HepG2 (cell line): Measurements from ENCODE around the gene STEAP1B. TPM values are rescaled to one million over a fixed set of nuclear protein-coding genes. Genes with fewer than 3 reads are reported as not detected.

Source experiments
- ATAC-seq: fragments of 200-7000 bp; cut with Tn5 transposase; 3 replicates; pipeline ENCODE4 v1.9.1; 2020; ENCODE audit warnings: mild to moderate bottlenecking, moderate library complexity
- BruUV-seq: library from RNA; stranded (reverse); fragments of 400-500 nt; replicated peaks from 2 replicates; lab custom pipeline; 2021; lab: Mats Ljungman, UMichigan
- CTCF ChIA-PET: fragments of 300-600 bp; formaldehyde crosslinking; extraction: SDS; loops from one replicate; lab custom pipeline; 2021; ENCODE audit warnings: low total read pairs, inconsistent platforms, low intra/inter-chr PET ratio; lab: Yijun Ruan, JAX
- POLR2A ChIA-PET: fragments of 350-600 bp; sonication (Branson Sonifier 250); formaldehyde crosslinking; loops from one replicate; lab custom pipeline; 2020; ENCODE audit warnings: antibody characterized with exemption, inconsistent platforms; lab: Yijun Ruan, JAX
- DNase-seq: peaks from one replicate; pipeline ENCODE4 v3.0.0-alpha.2; 2015; ENCODE audit warnings: low spot score
- FAIRE-seq: peaks from 3 replicates; lab custom pipeline; 2011; peaks lifted over from hg19 to GRCh38; lab: Jason Lieb, UNC
- H2AFZ ChIP-seq: one replicate; pipeline ENCODE4 v1.6.1; 2011; ENCODE audit warnings: low read length, inconsistent platforms
- H3K27ac ChIP-seq: fragments of 300-600 bp; 3 replicates; pipeline ENCODE4 v1.8.0; 2011; ENCODE audit warnings: mixed run types, mild to moderate bottlenecking, mixed read lengths, low read length, inconsistent platforms; ENCODE audit not compliant: insufficient read depth; ENCODE audit errors: extremely low read length
- H3K27me3 ChIP-seq, 2 experiments: fragments of 200-600 bp in 1 of 2; 2 replicates in 1 of 2; 3 replicates in 1 of 2; pipeline versions ENCODE4 v1.6.0 to v1.8.0; 2011; ENCODE audit warnings: low read length in 2 of 2, mild to moderate bottlenecking in 2 of 2, moderate library complexity in 2 of 2, inconsistent platforms in 1 of 2; ENCODE audit not compliant: insufficient read depth in 2 of 2, control insufficient read depth in 1 of 2
- H3K36me3 ChIP-seq, 2 experiments: fragments of 200-600 bp in 1 of 2; replicated peaks in 1 of 2; 2 replicates in 1 of 2; 3 replicates in 1 of 2; pipeline versions ENCODE4 v1.5.1 to v1.8.0; 2011; ENCODE audit warnings: low read length in 2 of 2, inconsistent platforms in 1 of 2; ENCODE audit not compliant: insufficient read depth in 2 of 2, control insufficient read depth in 1 of 2
- H3K4me1 ChIP-seq: 2 replicates; pipeline ENCODE4 v1.5.1; 2012; ENCODE audit warnings: low read length, inconsistent platforms; ENCODE audit not compliant: insufficient read depth
- H3K4me2 ChIP-seq: 2 replicates; pipeline ENCODE4 v1.6.0; 2011; ENCODE audit warnings: low read depth, low read length, inconsistent platforms
- H3K4me3 ChIP-seq, 3 experiments: fragments of 200-600 bp in 1 of 3; sonication (generic), shearing (Covaris generic) in 1 of 3; replicated peaks in 1 of 3; 2 replicates each; pipeline ENCODE4 v1.5.1; 2011 to 2016; ENCODE audit warnings: low read length in 3 of 3, inconsistent platforms in 2 of 3, low read depth in 2 of 3, mild to moderate bottlenecking in 2 of 3, control low read depth in 1 of 3, mixed read lengths in 1 of 3; ENCODE audit not compliant: insufficient read depth in 1 of 3
- H3K79me2 ChIP-seq: one replicate; pipeline ENCODE4 v1.6.1; 2011; ENCODE audit warnings: low read length, inconsistent platforms; ENCODE audit not compliant: insufficient read depth
- H3K9ac ChIP-seq: 2 replicates; pipeline ENCODE4 v1.6.0; 2011; ENCODE audit warnings: mild to moderate bottlenecking, low read depth, low read length, inconsistent platforms; ENCODE audit not compliant: insufficient read depth
- H3K9me3 ChIP-seq: 2 replicates; pipeline ENCODE4 v1.5.1; 2012; ENCODE audit warnings: mild to moderate bottlenecking, low read length
- H4K20me1 ChIP-seq: 2 replicates; pipeline ENCODE4 v1.6.0; 2011; ENCODE audit warnings: inconsistent platforms, mild to moderate bottlenecking, low read length, moderate library complexity; ENCODE audit not compliant: insufficient read depth
- HOXA7 ChIP-seq: sonication (generic); formaldehyde crosslinking; IDR thresholded peaks from 2 replicates; pipeline ENCODE4 v1.8.1; 2022; ENCODE audit warnings: mild to moderate bottlenecking, missing genetic modification reagents, moderate library complexity
- MAFK ChIP-seq, 2 experiments: IDR thresholded peaks in 1 of 2; conservative IDR thresholded peaks in 1 of 2; 2 replicates each; pipeline ENCODE4 v1.6.1; 2011; ENCODE audit warnings: improper control_type of control experiment in 2 of 2, low read length in 2 of 2
- MATR3 ChIP-seq: sonication (generic); formaldehyde crosslinking; IDR thresholded peaks from 2 replicates; pipeline ENCODE4 v1.4.0; 2020; ENCODE audit warnings: missing genetic modification reagents
- NR2F6 ChIP-seq, 2 experiments: IDR thresholded peaks; 2 replicates each; pipeline ENCODE4 v1.6.1; 2016; ENCODE audit warnings: antibody characterized with exemption in 1 of 2, mild to moderate bottlenecking in 1 of 2
- PLRG1 ChIP-seq: fragments of 450-650 bp; conservative IDR thresholded peaks from 2 replicates; pipeline ENCODE4 v1.6.1; 2016
- REL ChIP-seq: sonication (generic); formaldehyde crosslinking; conservative IDR thresholded peaks from 2 replicates; pipeline ENCODE4 v1.8.0; 2022; ENCODE audit warnings: mild to moderate bottlenecking, missing genetic modification reagents, moderate library complexity
- ZNF17 ChIP-seq: sonication (generic); formaldehyde crosslinking; IDR thresholded peaks from 2 replicates; pipeline ENCODE4 v1.5.0; 2020; ENCODE audit warnings: mild to moderate bottlenecking, missing genetic modification reagents
- ZNF430 ChIP-seq: sonication (generic); formaldehyde crosslinking; IDR thresholded peaks from 2 replicates; pipeline ENCODE4 v1.9.0; 2021; ENCODE audit warnings: mild to moderate bottlenecking, missing genetic modification reagents
- ZNF850 ChIP-seq: sonication (generic); formaldehyde crosslinking; conservative IDR thresholded peaks from 2 replicates; pipeline ENCODE4 v1.9.0; 2021; ENCODE audit warnings: mild to moderate bottlenecking, missing genetic modification reagents
- WGBS: methylation state at CpG from one replicate; pipeline ENCODE4 v1.1.6; 2017; ENCODE audit warnings: low lambda C conversion rate; 5-methylcytosine and 5-hydroxymethylcytosine counted together
- in situ Hi-C: cut with HindIII; loops from 2 replicates; pipeline ENCODE4 v1.10.0; 2017; ENCODE audit warnings: low pct_unique_long_range_greater_than_20kb; ENCODE audit not compliant: extremely low pct_ligation_motif_present
- intact Hi-C: fragments of 100-400 bp; cut with micrococcal nuclease; formaldehyde crosslinking; loops from one replicate; pipeline ENCODE4 v1.10.0; 2022; ENCODE audit not compliant: unreplicated experiment
- polyA plus RNA-seq, 8 experiments: library from polyadenylated mRNA; depleted of rRNA in 3 of 8; stranded (reverse) in 7 of 8; unstranded in 1 of 8; fragments of >200 nt; fragmentation: Illumina TruSeq in 4 of 8; extraction: Trizol in 4 of 8; gene quantifications; 2 replicates each; pipeline versions ENCODE4 v1.2.1 to v1.2.3, GENCODE V29; 2011 to 2016; ENCODE audit warnings: low read depth in 4 of 8, missing spikeins in 1 of 8, mixed read lengths in 1 of 8; ENCODE audit not compliant: insufficient read depth in 1 of 8
- total RNA-seq, 5 experiments: library from RNA; depleted of rRNA; stranded (reverse); fragments of >200 nt; fragmentation: Illumina TruSeq; extraction: Trizol; gene quantifications; 2 replicates each; pipeline ENCODE4 v1.2.3, GENCODE V29; 2016; ENCODE audit warnings: low read depth in 1 of 5
- TF ChIP-seq, protein P1 (sequence below): fragments of 450-650 bp; IDR thresholded peaks from 2 replicates; pipeline ENCODE4 v1.6.1; 2017
- TF ChIP-seq, protein P2 (sequence below): sonication (generic); formaldehyde crosslinking; IDR thresholded peaks from 2 replicates; pipeline ENCODE4 v1.4.0; 2020; ENCODE audit warnings: missing genetic modification reagents, borderline replicate concordance
- TF ChIP-seq, protein P3 (sequence below): sonication (generic); formaldehyde crosslinking; IDR thresholded peaks from 2 replicates; pipeline ENCODE4 v1.4.0; 2020; ENCODE audit warnings: missing genetic modification reagents

Gene STEAP1B
- total and polyA plus RNA-seq, 2 of the 13 experiments (the other 11 are each of a cell fraction or from before 2014, with no cell fraction given), result not detected

DNA sequence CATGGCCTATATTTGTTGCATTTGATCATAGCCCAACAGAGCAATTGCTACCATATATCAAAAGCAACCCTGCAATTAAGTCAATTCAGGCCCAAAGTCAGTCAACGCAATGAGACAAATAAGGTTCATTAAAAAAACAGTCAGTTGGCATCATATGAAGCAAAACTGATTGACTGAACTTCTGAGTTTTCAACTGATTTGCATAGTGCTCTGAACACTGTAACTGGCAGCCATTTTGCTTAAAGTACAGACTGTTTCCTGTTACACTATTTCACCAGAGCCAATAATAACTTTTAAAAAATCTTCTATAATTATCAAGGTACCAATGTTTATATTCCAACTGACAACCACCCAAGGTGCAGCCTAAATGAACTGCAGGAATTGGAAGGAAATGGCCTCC lies 74.6 kb downstream of the STEAP1B start:
- Histone ChIP-seq H3K36me3 (no peaks in the 10 kb centered on the region), H4K20me1 (no peaks in the 10 kb centered on the region), H3K27ac (no peak overlapping the region), H2AFZ (no peak overlapping the region), H3K27me3 (no peaks in the 10 kb centered on the region), H3K79me2 (no peaks in the 10 kb centered on the region), H3K9ac (no peak overlapping the region), H3K4me2 (no peak overlapping the region), H3K4me3 (no peak overlapping the region), H3K9me3 (no peaks in the 10 kb centered on the region), H3K4me1 (peaks cover 30% of the 10 kb centered on the region)
- no TSS peak for BruUV-seq
- no peak for DNase-seq
- ChIA-PET CTCF (no interaction called here), POLR2A (no interaction called here)
- WGBS, result 77% methylated on average over 1 of the region's 1 CpG
- TF ChIP-seq ZNF430 (CRISPR knock-in tag), result no peak
- no peak for TF ChIP-seq ZNF850 (CRISPR knock-in tag)
- TF ChIP-seq ZNF17 (CRISPR knock-in tag), result no peak
- no peak for TF ChIP-seq NR2F6 (IDR thresholded peaks at IDR 0.05)
- TF ChIP-seq NR2F6 (CRISPR knock-in tag; IDR thresholded peaks at IDR 0.05), result no peak
- ATAC-seq, result no peak
- FAIRE-seq, result no peak
- in situ Hi-C loops, result no loop called here
- intact Hi-C loops, result no loop called here

DNA sequence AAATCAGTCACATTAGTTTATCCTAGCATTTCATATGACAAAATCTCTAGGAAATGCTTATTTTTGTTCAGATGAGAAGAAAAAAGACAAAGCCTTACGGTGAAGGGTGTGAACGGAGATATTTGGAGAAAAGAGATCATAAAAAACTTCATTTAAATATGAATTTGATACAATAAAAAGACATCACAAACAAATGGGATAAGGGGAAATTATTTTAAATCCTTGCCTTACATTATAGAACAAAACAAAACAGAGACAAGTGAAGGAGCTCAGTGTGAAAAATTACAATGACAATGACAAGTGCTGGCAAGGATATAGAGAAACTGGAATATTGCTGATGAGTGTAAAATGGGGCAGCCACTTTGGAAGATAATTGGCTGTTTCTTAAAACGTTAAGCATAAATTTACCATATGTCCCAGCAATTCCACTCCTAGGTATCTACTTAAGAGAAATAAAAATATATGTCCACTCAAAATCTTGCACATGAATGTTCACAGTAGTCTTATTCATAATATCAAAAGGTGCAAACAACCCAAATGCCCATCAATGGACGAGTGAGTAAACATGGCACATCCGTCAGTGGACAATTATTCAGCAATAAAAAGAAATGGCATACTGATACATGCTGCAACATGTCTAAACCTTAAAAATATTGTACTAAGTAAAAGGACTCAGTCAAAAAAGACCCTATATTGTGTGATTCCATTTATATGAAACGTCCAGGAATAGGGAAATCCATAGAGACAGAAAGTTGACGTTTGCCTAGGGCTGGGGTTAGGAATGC lies 77.0 kb downstream of the STEAP1B start:
- DNase-seq, result no peak
- H3K36me3 ChIP-seq, result no peaks in the 10 kb centered on the region
- ChIA-PET CTCF (no interaction called here), POLR2A (no interaction called here)
- no peak overlapping the region for H3K9ac ChIP-seq
- H2AFZ ChIP-seq, result no peak overlapping the region
- H3K27me3 ChIP-seq, result peaks cover 0 to under 1% of the 10 kb centered on the region in 2 experiments; a peak in 1 of 5 replicates
- FAIRE-seq, result no peak
- no peak for ATAC-seq
- in situ Hi-C loops (no loop called here), intact Hi-C loops (no loop called here)
- H3K4me1 ChIP-seq, result peaks cover 36% of the 10 kb centered on the region
- H3K9me3 ChIP-seq, result no peaks in the 10 kb centered on the region
- H4K20me1 ChIP-seq, result no peaks in the 10 kb centered on the region
- WGBS, result 66% methylated on average over 7 of the region's 7 CpGs
- no peak overlapping the region for H3K27ac ChIP-seq
- H3K4me3 ChIP-seq, result no peak overlapping the region
- no peaks in the 10 kb centered on the region for H3K79me2 ChIP-seq
- BruUV-seq, result no TSS peak
- H3K4me2 ChIP-seq, result no peak overlapping the region
- TF ChIP-seq, protein P1, sequence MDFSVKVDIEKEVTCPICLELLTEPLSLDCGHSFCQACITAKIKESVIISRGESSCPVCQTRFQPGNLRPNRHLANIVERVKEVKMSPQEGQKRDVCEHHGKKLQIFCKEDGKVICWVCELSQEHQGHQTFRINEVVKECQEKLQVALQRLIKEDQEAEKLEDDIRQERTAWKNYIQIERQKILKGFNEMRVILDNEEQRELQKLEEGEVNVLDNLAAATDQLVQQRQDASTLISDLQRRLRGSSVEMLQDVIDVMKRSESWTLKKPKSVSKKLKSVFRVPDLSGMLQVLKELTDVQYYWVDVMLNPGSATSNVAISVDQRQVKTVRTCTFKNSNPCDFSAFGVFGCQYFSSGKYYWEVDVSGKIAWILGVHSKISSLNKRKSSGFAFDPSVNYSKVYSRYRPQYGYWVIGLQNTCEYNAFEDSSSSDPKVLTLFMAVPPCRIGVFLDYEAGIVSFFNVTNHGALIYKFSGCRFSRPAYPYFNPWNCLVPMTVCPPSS, result no peak
- TF ChIP-seq REL (CRISPR knock-in tag) (no peak), PLRG1 (no peak), MATR3 (CRISPR knock-in tag) (no peak), MAFK (conservative IDR thresholded peaks at IDR 0.05 in 1 of 2, IDR thresholded peaks at IDR 0.05 in 1 of 2; ENCODE audit: low read length in 2 of 2) (peak; percentile 47 to 68; a peak in 3 of 4 replicates), HOXA7 (CRISPR knock-in tag) (no peak)
- TF ChIP-seq, protein P2, sequence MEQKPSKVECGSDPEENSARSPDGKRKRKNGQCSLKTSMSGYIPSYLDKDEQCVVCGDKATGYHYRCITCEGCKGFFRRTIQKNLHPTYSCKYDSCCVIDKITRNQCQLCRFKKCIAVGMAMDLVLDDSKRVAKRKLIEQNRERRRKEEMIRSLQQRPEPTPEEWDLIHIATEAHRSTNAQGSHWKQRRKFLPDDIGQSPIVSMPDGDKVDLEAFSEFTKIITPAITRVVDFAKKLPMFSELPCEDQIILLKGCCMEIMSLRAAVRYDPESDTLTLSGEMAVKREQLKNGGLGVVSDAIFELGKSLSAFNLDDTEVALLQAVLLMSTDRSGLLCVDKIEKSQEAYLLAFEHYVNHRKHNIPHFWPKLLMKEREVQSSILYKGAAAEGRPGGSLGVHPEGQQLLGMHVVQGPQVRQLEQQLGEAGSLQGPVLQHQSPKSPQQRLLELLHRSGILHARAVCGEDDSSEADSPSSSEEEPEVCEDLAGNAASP, result no peak
- TF ChIP-seq, protein P3, sequence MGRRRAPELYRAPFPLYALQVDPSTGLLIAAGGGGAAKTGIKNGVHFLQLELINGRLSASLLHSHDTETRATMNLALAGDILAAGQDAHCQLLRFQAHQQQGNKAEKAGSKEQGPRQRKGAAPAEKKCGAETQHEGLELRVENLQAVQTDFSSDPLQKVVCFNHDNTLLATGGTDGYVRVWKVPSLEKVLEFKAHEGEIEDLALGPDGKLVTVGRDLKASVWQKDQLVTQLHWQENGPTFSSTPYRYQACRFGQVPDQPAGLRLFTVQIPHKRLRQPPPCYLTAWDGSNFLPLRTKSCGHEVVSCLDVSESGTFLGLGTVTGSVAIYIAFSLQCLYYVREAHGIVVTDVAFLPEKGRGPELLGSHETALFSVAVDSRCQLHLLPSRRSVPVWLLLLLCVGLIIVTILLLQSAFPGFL (CRISPR knock-in tag), result no peak
